Hepatocyte (in vitro differentiated cells): ENCODE measurements around the gene NAIF1.

ENCODE experiments used
- EZH2 ChIP-seq: fragments of 200-600 bp; sonication (generic); IDR thresholded peaks from 2 replicates; pipeline ENCODE4 v1.6.1; 2016; ENCODE audit warnings: antibody characterized with exemption, mild to moderate bottlenecking, borderline replicate concordance
- EZH2phosphoT487 ChIP-seq: fragments of 200-600 bp; sonication (generic); IDR thresholded peaks from one replicate; pipeline ENCODE4 v1.6.1; 2018; ENCODE audit warnings: antibody characterized with exemption, mild to moderate bottlenecking, low read depth, moderate library complexity; ENCODE audit not compliant: unreplicated experiment, severe bottlenecking
- TF ChIP-seq, protein P1 (sequence below): fragments of 200-600 bp; sonication (generic); IDR thresholded peaks from 2 replicates; pipeline ENCODE4 v1.5.1; 2016; ENCODE audit warnings: antibody characterized with exemption, mild to moderate bottlenecking; ENCODE audit not compliant: poor library complexity

DNA sequence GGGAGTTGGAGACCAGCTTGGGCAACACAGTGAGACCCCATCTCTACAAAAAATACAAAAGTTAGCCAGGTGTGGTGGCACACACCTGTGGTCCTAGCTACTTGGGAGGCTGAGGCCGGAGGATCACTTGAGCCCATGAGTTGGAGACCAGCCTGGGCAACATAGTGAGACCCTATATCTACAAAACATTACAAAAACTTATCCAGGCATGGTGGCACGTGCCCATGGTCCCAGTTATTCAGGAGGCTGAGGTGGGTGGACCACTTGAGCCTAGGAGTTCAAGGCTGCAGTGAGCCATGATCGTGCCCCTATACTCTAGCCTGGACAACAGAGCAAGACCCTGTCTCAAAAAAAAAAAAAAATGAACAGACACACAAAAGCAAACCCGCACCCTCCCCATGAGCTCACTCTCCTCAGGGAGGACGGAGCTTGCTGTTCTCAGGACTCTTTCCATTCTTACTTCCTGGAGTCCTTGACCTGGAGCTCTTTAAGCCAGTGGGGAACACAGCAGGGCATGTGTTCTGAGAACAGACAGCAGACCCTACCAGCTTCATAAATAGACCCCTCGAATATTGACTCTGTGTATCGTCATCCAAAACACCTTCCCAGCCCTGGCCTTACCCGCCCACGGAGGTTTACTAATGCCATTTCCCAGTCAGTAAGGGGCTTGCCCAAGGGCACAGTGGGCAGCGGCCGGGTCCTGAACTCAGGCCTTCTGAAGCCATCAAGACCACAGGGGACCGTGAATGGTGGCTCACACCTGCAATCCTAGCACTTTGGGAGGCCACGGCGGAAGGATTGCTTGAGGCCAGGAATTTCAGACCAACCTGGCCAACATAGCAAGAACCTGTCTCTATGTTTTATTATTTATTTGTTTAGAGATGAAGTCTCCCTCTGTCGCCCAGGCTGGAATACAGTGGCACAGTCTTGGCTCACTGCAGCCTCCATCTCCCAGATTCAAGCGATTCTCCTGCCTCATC, 49.3 kb upstream of the NAIF1 start:
- TF ChIP-seq, protein P1, sequence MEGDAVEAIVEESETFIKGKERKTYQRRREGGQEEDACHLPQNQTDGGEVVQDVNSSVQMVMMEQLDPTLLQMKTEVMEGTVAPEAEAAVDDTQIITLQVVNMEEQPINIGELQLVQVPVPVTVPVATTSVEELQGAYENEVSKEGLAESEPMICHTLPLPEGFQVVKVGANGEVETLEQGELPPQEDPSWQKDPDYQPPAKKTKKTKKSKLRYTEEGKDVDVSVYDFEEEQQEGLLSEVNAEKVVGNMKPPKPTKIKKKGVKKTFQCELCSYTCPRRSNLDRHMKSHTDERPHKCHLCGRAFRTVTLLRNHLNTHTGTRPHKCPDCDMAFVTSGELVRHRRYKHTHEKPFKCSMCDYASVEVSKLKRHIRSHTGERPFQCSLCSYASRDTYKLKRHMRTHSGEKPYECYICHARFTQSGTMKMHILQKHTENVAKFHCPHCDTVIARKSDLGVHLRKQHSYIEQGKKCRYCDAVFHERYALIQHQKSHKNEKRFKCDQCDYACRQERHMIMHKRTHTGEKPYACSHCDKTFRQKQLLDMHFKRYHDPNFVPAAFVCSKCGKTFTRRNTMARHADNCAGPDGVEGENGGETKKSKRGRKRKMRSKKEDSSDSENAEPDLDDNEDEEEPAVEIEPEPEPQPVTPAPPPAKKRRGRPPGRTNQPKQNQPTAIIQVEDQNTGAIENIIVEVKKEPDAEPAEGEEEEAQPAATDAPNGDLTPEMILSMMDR = no peak
- TF ChIP-seq EZH2 (no peak), EZH2phosphoT487 (no peak)
